ENCODE data around the gene FAF1. TPM values are rescaled to one million over a fixed set of nuclear protein-coding genes. Genes with fewer than 3 reads are reported as not detected.
"Not testable (repeated sequence)": the region's sequence is repeated elsewhere in the genome, so short reads cannot be mapped to it uniquely, and the experiment has no call there.

Gene FAF1
- total and polyA plus RNA-seq, 2 of the 8 experiments (the other 6 are each of a cell fraction or from before 2014, with no cell fraction given) = 10.8 to 65.9 TPM

DNA sequence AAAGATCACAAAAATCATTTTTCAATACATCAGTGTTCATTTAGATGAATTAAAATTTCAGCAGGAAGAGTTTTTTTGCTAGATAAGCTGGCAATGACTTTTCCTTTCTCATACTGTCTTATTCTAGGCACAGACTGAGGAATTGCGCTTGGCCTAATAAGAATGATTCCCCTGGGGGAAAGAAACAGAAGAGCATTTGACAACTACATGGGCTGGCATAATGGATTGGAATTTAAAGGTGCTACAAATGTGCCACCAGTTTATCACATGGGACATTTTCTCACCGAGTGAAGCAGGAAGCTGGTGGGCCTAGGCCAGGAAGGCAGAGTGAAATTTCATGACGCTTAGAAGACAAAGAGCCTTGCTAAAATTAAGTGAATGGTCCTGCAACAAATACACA, 49.3 kb upstream of the FAF1 start (continued):
- TF ChIP-seq POLR2A (IDR thresholded peaks at IDR 0.05; ENCODE audit: control extremely low read depth in 1 of 2, low read depth in 2 of 2, low read length in 2 of 2) (no peak), SP1 (IDR thresholded peaks at IDR 0.05; ENCODE audit: low read depth, low read length) (no peak)

DNA sequence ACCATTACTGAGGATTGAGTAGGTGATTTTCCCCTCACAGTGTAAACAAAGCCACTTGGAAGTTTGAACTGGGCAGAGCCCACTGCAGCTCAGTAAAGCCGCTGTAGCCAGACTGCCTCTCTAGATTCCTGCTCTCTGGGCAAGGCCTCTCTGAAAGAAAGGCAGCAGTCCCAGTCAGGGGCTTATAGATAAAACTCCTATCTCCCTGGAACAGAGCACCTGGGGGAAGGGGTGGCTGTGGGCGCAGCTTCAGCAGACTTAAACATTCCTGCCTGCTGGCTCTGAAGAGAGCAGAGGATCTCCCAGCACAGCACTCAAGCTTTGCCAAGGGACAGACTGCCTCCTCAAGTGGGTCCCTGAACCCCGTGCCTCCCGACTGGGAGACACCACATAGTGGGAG, 45.5 kb upstream of the FAF1 start:
- FAIRE-seq; H4K20me1 ChIP-seq (replicated peaks in 1 of 2; ENCODE audit: control insufficient read depth in 1 of 2, insufficient read depth in 2 of 2, low read length in 2 of 2); H3K9ac ChIP-seq (replicated peaks in 1 of 4; ENCODE audit: extremely low read depth in 1 of 4, low read depth in 3 of 4, low read length in 3 of 4); H2BK20ac ChIP-seq (ENCODE audit: low read length); H2BK12ac ChIP-seq (ENCODE audit: low read depth, low read length); H3K4me2 ChIP-seq (ENCODE audit: insufficient read depth in 1 of 2, low read depth in 2 of 2, low read length in 2 of 2); H3K14ac ChIP-seq (ENCODE audit: insufficient read length); H3K4me1 ChIP-seq (replicated peaks in 1 of 4; ENCODE audit: control insufficient read depth in 3 of 4, insufficient read depth in 4 of 4, low read length in 3 of 4); H3K79me1 ChIP-seq (ENCODE audit: low read depth, low read length); H3K18ac ChIP-seq (ENCODE audit: extremely low read depth, low read length); H3K4ac ChIP-seq (replicated peaks; ENCODE audit: insufficient read length, low read depth, low read length); H3K4me3 ChIP-seq (ENCODE audit: extremely low read depth in 1 of 4, insufficient read depth in 2 of 4, low read depth in 3 of 4, low read length in 4 of 4); H4K91ac ChIP-seq (replicated peaks; ENCODE audit: insufficient read length, low read length); H3K79me2 ChIP-seq (ENCODE audit: control insufficient read depth in 1 of 2, insufficient read depth in 2 of 2, low read length in 2 of 2); H3K27me3 ChIP-seq (replicated peaks in 1 of 4; ENCODE audit: control insufficient read depth in 3 of 4, extremely low read depth in 1 of 4, insufficient read depth in 3 of 4, low read length in 3 of 4); H3K27ac ChIP-seq (ENCODE audit: low read depth, low read length); H2AK5ac ChIP-seq (ENCODE audit: low read depth, low read length); H2BK15ac ChIP-seq (ENCODE audit: low read length); H2BK120ac ChIP-seq (replicated peaks; ENCODE audit: low read depth, low read length); H3K23ac ChIP-seq (ENCODE audit: insufficient read length); H3K36me3 ChIP-seq (ENCODE audit: control insufficient read depth in 2 of 4, insufficient read depth in 4 of 4, low read length in 3 of 4); POLR2A ChIA-PET (ENCODE audit: partially characterized antibody); H3K56ac ChIP-seq (replicated peaks; ENCODE audit: insufficient read length, low read depth, low read length); H3K9me3 ChIP-seq (ENCODE audit: insufficient read depth in 2 of 2, low read depth in 1 of 2, low read length in 1 of 2); H3K23me2 ChIP-seq (ENCODE audit: low read depth, low read length); H4K5ac ChIP-seq (ENCODE audit: insufficient read length, low read depth, low read length); H2BK5ac ChIP-seq (ENCODE audit: low read depth, low read length): not testable (repeated sequence)
- CTCF ChIA-PET (ENCODE audit: partially characterized antibody) = interaction anchor here (0.7 to 1.0 kb wide), 2 partner anchors 10 to 385 kb away, joined by 3 to 4 read pairs; no protein-coding TSS in a partner anchor
- peak in 1 of 2 experiments; percentile 45 for DNase-seq (ENCODE audit: low read depth in 1 of 2, low spot score in 2 of 2)
- Histone ChIP-seq H4K8ac (ENCODE audit: extremely low read depth, insufficient read depth, low read length) (peak overlapping the region; percentile 57; the same call in 1 of the 2 replicates), H2AFZ (ENCODE audit: low read length) (peak overlapping the region; percentile 87; the same call in 1 of the 2 replicates)
- WGBS, 2 experiments (ENCODE audit: extremely low coverage in 1 of 2, insufficient coverage in 1 of 2, insufficient read length in 1 of 2, insufficient replicate concordance in 2 of 2, low coverage in 1 of 2, low lambda C conversion rate in 2 of 2, missing lambda C conversion rate in 1 of 2) = 86% methylated on average over 4 of the region's 4 CpGs; no CpG with 5 or more reads in 1 of the 2 experiments

All from H1 (cell line).